ENCODE data around the gene STX8. TPM values are rescaled to one million over a fixed set of nuclear protein-coding genes. Genes with fewer than 3 reads are reported as not detected.

STX8 gene
- total RNA-seq, 1 experiment from 2014 or later: 38.8 TPM

- no peak for TF ChIP-seq POLR2AphosphoS5 (IDR thresholded peaks at IDR 0.05; ENCODE audit: low read depth, low read length)
These were observed 243.5 kb downstream of the STX8 start (continued) for GRCh38 chr17:9332132-9332494.

- Histone ChIP-seq H3K4me1 (ENCODE audit: control insufficient read depth in 1 of 2, insufficient read depth in 2 of 2, low read length in 2 of 2) (peaks cover 0 to 7% of the 10 kb centered on the region in 2 experiments; a peak in 1 of 4 replicates), H3K27me3 (ENCODE audit: insufficient read depth, low read length) (no peaks in the 10 kb centered on the region), H3K27ac (ENCODE audit: low read depth, low read length) (no peak overlapping the region), H3K9me2 (ENCODE audit: insufficient read depth) (no peaks in the 10 kb centered on the region), H3K79me2 (ENCODE audit: insufficient read depth, low read length) (no peaks in the 10 kb centered on the region), H3K4me2 (ENCODE audit: low read length) (no peak overlapping the region), H3K9ac (ENCODE audit: low read length) (no peak overlapping the region), H3K9me3 (ENCODE audit: control insufficient read depth in 1 of 2, insufficient read depth in 1 of 2, low read depth in 1 of 2, low read length in 2 of 2) (peaks cover 4 to 8% of the 10 kb centered on the region in 2 experiments; a peak in 2 of 4 replicates), H2AFZ (ENCODE audit: low read depth, low read length, poor library complexity, severe bottlenecking) (no peak overlapping the region), H3K36me3 (ENCODE audit: control insufficient read depth in 1 of 2, insufficient read depth in 2 of 2, low read length in 2 of 2) (no peaks in the 10 kb centered on the region), H4K20me1 (ENCODE audit: insufficient read depth) (no peaks in the 10 kb centered on the region), H3K4me3 (replicated peaks in 1 of 2; ENCODE audit: low read depth in 1 of 2, low read length in 2 of 2) (no peak overlapping the region)
- ATAC-seq: no peak
- TF ChIP-seq CTCF (IDR thresholded peaks at IDR 0.05 in 2 of 3, conservative IDR thresholded peaks at IDR 0.05 in 1 of 3; ENCODE audit: borderline replicate concordance in 1 of 3, insufficient read depth in 1 of 3, low read depth in 2 of 3, low read length in 2 of 3) (no peak), SIN3A (IDR thresholded peaks at IDR 0.05; ENCODE audit: low read depth) (no peak), ZBTB33 (IDR thresholded peaks at IDR 0.05; ENCODE audit: extremely low read depth, insufficient replicate concordance, low read length) (no peak), EGR1 (IDR thresholded peaks at IDR 0.05; ENCODE audit: low read depth) (no peak), JUND (IDR thresholded peaks at IDR 0.05) (no peak), EZH2phosphoT487 (IDR thresholded peaks at IDR 0.05; ENCODE audit: borderline replicate concordance) (no peak), EZH2 (IDR thresholded peaks at IDR 0.05) (no peak), FOSL1 (IDR thresholded peaks at IDR 0.05; ENCODE audit: low read depth) (no peak), TCF7L2 (IDR thresholded peaks at IDR 0.05; ENCODE audit: borderline replicate concordance, extremely low read depth, insufficient read depth, insufficient read length) (no peak), SRF (IDR thresholded peaks at IDR 0.05; ENCODE audit: low read depth) (no peak)
- ChIA-PET POLR2A (no interaction called here), CTCF (no interaction called here), RAD21 (ENCODE audit: low non-redundant PET in 1 of 2, low total read pairs in 2 of 2, uncharacterized antibody in 2 of 2, unreplicated experiment in 2 of 2) (no interaction called here)
- intact Hi-C loops (cut with micrococcal nuclease): no loop called here
- DNase-seq (ENCODE audit: low read depth, low spot score): no peak
- no TSS peak for BruUV-seq (replicated peaks)
These were observed 244.1 kb downstream of the STX8 start for GRCh38 chr17:9331279-9332131.
